ENCODE measurements around the gene PTGS2.
A peak's percentile ranks its signal among the peaks of the same experiment; 100 is the strongest.
"Not testable (repeated sequence)": the region's sequence is repeated elsewhere in the genome, so short reads cannot be mapped to it uniquely, and the experiment has no call there.

PTGS2 gene

DNA sequence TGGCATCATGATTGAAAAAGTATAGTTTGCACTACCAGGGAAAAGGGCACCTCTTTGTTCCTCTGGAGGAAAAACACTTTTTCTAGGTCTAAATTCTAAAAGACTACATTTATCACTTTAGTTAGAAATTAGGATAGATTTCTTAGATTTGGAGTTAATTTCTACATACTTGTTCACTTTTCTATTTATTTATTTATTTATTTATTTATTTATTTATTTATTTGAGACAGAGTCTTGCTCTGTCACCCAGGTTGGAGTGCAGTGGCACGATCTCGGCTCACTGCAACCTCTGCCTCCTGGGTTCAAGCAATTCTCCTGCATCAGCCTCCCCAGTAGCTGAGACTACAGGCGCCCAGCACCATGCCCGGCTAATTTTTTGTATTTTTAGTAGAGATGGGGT is 32.2 kb downstream of the PTGS2 start:
- 89% methylated on average over 3 of the region's 4 CpGs; no CpG with 5 or more reads in 1 of the 2 experiments for WGBS, 2 experiments (ENCODE audit: insufficient coverage in 2 of 2)
- not testable (repeated sequence) for H3K4me3 ChIP-seq (ENCODE audit: extremely low read depth, insufficient read depth, low read length, poor library complexity, severe bottlenecking); H3K4me1 ChIP-seq (ENCODE audit: control insufficient read depth, insufficient read depth, low read length, poor library complexity, severe bottlenecking); H3K27ac ChIP-seq (ENCODE audit: low read depth, low read length, severe bottlenecking); H3K36me3 ChIP-seq (ENCODE audit: control insufficient read depth, insufficient read depth, low read length); H3K9me3 ChIP-seq (ENCODE audit: control insufficient read depth, low read length)

DNA sequence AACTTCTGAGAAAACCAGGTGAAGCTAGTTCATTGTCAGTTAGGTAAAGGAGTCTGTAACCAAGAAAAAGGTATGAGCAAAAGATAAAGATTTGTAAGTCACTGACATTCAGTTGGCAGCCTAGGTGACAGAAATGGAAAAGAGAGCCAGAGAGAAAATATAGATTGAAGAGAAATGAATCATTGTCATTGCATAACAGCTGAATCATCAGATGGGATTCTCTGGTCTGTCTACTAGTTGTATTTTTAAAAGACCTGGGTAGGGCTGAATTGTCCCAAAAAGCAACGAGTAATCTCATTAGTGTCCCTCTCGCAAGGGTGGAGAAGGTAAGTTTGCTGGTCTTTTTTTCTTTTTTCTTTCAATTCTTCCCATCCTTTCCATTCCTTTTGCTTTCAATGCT is 36.6 kb downstream of the PTGS2 start:
- no peaks in the 10 kb centered on the region for H3K9me3 ChIP-seq (ENCODE audit: control insufficient read depth, low read length)
- H3K4me1 ChIP-seq (ENCODE audit: control insufficient read depth, insufficient read depth, low read length, poor library complexity, severe bottlenecking), result no peaks in the 10 kb centered on the region
- no peak overlapping the region for H3K4me3 ChIP-seq (ENCODE audit: extremely low read depth, insufficient read depth, low read length, poor library complexity, severe bottlenecking)
- H3K36me3 ChIP-seq (ENCODE audit: control insufficient read depth, insufficient read depth, low read length), result no peaks in the 10 kb centered on the region
- no CpG with 5 or more reads among the region's 2 CpGs for WGBS, 2 experiments (ENCODE audit: insufficient coverage in 2 of 2)
- H3K27ac ChIP-seq (ENCODE audit: low read depth, low read length, severe bottlenecking), result no peak overlapping the region

DNA sequence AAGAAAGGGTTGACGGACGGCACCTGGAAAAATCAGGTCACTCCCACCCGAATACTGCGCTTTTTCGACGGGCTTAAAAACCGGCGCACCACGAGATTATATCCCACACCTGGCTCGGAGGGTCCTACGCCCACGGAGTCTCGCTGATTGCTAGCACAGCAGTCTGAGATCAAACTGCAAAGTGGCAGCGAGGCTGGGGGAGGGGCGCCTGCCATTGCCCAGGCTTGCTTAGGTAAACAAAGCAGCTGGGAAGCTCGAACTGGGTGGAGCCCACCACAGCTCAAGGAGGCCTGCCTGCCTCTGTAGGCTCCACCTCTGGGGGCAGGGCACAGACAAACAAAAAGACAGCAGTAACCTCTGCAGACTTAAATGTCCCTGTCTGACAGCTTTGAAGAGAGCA is 42.7 kb downstream of the PTGS2 start:
- H3K4me1 ChIP-seq (ENCODE audit: control insufficient read depth, insufficient read depth, low read length, poor library complexity, severe bottlenecking); H3K9me3 ChIP-seq (ENCODE audit: control insufficient read depth, low read length); H3K36me3 ChIP-seq (ENCODE audit: control insufficient read depth, insufficient read depth, low read length); H3K27ac ChIP-seq (ENCODE audit: low read depth, low read length, severe bottlenecking): not testable (repeated sequence)
- peak overlapping the region; percentile 20 for H3K4me3 ChIP-seq (ENCODE audit: extremely low read depth, insufficient read depth, low read length, poor library complexity, severe bottlenecking)
- WGBS, 2 experiments (ENCODE audit: insufficient coverage in 2 of 2), result 21 to 24% methylated on average over 3 to 4 of the region's 16 CpGs

DNA sequence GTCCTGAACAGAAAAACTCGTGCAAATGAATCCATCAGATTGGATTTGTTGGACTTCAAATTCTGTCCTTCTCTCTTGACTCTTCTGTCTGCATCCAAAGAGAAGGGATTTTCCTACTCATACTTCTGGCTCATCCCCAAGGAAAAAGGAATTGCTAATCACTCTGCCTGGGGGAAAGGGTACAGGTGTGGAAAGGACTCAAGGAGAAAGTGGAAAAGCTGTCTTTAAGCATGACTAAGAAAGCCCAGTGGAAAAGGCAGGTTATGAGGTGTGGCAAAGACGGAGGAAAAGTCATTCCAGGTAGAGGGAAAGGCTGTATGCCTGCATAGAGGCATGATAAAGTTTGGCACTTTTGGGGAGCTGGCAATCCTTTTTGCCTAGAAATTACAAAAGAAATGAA is 43.4 kb downstream of the PTGS2 start:
- no peaks in the 10 kb centered on the region for H3K4me1 ChIP-seq (ENCODE audit: control insufficient read depth, insufficient read depth, low read length, poor library complexity, severe bottlenecking)
- no peak overlapping the region for H3K4me3 ChIP-seq (ENCODE audit: extremely low read depth, insufficient read depth, low read length, poor library complexity, severe bottlenecking)
- no peak overlapping the region for H3K27ac ChIP-seq (ENCODE audit: low read depth, low read length, severe bottlenecking)
- 91 to 100% methylated on average over 2 of the region's 2 CpGs for WGBS, 2 experiments (ENCODE audit: insufficient coverage in 2 of 2)
- H3K9me3 ChIP-seq (ENCODE audit: control insufficient read depth, low read length), result peaks cover 5% of the 10 kb centered on the region
- no peaks in the 10 kb centered on the region for H3K36me3 ChIP-seq (ENCODE audit: control insufficient read depth, insufficient read depth, low read length)

DNA sequence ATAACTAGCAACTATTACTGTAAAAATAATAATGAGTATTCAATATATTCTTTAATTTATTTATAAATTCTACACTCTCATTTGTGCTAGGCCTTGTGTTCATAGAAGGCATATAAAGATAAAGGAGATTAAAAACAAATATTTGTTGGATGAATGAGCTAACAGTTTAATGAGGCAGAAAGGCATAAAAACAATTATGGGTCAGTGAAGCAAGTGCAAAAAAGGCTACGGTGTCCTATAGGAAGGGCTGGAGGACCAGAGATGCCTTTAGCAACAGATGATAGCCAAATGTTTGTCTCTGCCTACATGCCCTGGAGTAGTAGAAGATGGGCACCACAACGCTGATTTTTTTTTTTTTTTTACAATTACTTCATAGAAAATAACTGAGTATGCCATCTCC is 45.7 kb downstream of the PTGS2 start:
- WGBS, 2 experiments (ENCODE audit: insufficient coverage in 2 of 2), result 92 to 100% methylated on average over 1 of the region's 2 CpGs
- Histone ChIP-seq H3K27ac (ENCODE audit: low read depth, low read length, severe bottlenecking) (no peak overlapping the region), H3K4me1 (ENCODE audit: control insufficient read depth, insufficient read depth, low read length, poor library complexity, severe bottlenecking) (no peaks in the 10 kb centered on the region), H3K9me3 (ENCODE audit: control insufficient read depth, low read length) (peaks cover 5% of the 10 kb centered on the region), H3K36me3 (ENCODE audit: control insufficient read depth, insufficient read depth, low read length) (no peaks in the 10 kb centered on the region), H3K4me3 (ENCODE audit: extremely low read depth, insufficient read depth, low read length, poor library complexity, severe bottlenecking) (no peak overlapping the region)

DNA sequence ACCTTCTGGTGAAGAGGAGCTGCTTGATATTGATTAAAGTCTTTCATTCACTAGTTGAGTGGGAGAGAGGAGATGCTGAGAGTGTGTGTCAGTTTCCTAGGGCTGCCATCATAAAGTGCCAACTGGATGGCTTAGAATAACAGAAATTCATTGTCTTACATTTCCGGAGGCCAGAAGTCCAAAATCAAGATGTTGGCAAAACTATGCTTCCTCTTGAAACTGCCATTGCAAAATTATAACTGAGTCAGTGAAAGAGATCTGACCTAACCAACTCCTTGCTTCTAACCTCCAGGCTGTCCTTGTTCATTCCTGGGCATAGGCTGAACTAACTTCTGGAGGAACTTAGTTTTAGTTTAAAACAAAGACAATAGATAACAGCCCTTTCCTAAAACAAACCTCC is 47.1 kb downstream of the PTGS2 start:
- peaks cover 5% of the 10 kb centered on the region for H3K9me3 ChIP-seq (ENCODE audit: control insufficient read depth, low read length)
- H3K4me1 ChIP-seq (ENCODE audit: control insufficient read depth, insufficient read depth, low read length, poor library complexity, severe bottlenecking), result no peaks in the 10 kb centered on the region
- 83 to 100% methylated on average over 1 of the region's 1 CpG for WGBS, 2 experiments (ENCODE audit: insufficient coverage in 2 of 2)
- no peak overlapping the region for H3K4me3 ChIP-seq (ENCODE audit: extremely low read depth, insufficient read depth, low read length, poor library complexity, severe bottlenecking)
- no peaks in the 10 kb centered on the region for H3K36me3 ChIP-seq (ENCODE audit: control insufficient read depth, insufficient read depth, low read length)
- no peak overlapping the region for H3K27ac ChIP-seq (ENCODE audit: low read depth, low read length, severe bottlenecking)

DNA sequence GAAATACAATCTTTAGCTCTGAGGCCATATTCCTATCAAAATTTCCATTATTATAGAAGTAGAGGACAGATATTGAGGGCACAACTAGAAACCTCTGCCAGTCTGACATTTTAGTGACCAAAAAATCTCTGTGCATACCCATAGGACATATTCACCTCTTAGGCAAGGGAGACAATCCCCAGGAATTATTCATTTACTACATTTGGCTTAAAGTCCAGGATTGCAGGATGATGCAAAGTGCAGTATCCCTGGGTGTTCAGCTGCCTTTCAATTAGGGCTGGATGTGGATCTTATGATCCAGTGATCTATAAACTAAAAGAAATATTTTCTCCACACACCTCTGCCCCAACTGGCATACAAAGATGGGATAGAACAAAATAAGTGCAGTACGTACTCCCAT is 50.9 kb downstream of the PTGS2 start:
- no peak overlapping the region for H3K4me3 ChIP-seq (ENCODE audit: extremely low read depth, insufficient read depth, low read length, poor library complexity, severe bottlenecking)
- H3K27ac ChIP-seq (ENCODE audit: low read depth, low read length, severe bottlenecking), result no peak overlapping the region
- H3K36me3 ChIP-seq (ENCODE audit: control insufficient read depth, insufficient read depth, low read length), result no peaks in the 10 kb centered on the region
- 88% methylated on average over 1 of the region's 1 CpG; no CpG with 5 or more reads in 1 of the 2 experiments for WGBS, 2 experiments (ENCODE audit: insufficient coverage in 2 of 2)
- no peaks in the 10 kb centered on the region for H3K4me1 ChIP-seq (ENCODE audit: control insufficient read depth, insufficient read depth, low read length, poor library complexity, severe bottlenecking)
- H3K9me3 ChIP-seq (ENCODE audit: control insufficient read depth, low read length), result peaks cover 5% of the 10 kb centered on the region

DNA sequence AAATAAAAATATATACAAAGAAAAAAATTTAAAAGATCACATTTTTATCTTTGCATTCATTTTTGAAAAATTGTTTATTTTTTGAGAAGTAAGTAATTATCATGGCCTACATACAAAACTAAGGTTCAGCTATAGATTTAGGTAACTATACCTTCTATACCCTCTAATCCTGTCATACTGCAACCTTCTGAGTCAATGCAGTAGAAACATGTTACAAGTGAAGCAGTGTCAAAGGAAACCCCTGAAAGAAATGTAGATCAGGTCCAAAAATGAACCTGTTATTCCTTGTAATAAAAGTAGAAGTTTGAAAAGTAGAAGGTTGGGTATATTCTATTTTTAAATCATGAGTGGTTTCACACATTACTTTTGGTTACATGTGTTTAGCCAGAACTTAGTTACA is 51.3 kb downstream of the PTGS2 start:
- no peak overlapping the region for H3K4me3 ChIP-seq (ENCODE audit: extremely low read depth, insufficient read depth, low read length, poor library complexity, severe bottlenecking)
- no peak overlapping the region for H3K27ac ChIP-seq (ENCODE audit: low read depth, low read length, severe bottlenecking)
- no peaks in the 10 kb centered on the region for H3K36me3 ChIP-seq (ENCODE audit: control insufficient read depth, insufficient read depth, low read length)
- no peaks in the 10 kb centered on the region for H3K4me1 ChIP-seq (ENCODE audit: control insufficient read depth, insufficient read depth, low read length, poor library complexity, severe bottlenecking)
- peaks cover 3% of the 10 kb centered on the region for H3K9me3 ChIP-seq (ENCODE audit: control insufficient read depth, low read length)

DNA sequence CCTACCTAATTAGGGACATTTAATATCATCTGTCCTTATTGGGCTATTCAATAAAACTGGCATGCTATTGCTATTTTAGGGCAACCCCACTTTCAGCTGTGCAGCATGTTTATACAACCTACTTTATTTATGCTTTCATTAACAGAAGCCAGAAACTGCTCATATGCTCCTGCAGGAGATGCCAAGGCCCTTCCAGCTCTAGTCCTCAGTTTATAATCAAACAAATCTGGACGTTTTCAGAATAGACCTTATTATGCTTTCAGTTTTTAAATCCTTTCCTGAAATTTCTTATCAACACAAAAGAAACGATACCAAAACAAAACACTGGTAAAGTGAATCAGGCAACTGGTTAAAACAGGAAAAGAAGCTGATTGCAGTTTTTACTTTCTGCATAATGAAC is 53.2 kb downstream of the PTGS2 start:
- H3K4me3 ChIP-seq (ENCODE audit: extremely low read depth, insufficient read depth, low read length, poor library complexity, severe bottlenecking), result no peak overlapping the region
- no peaks in the 10 kb centered on the region for H3K9me3 ChIP-seq (ENCODE audit: control insufficient read depth, low read length)
- H3K27ac ChIP-seq (ENCODE audit: low read depth, low read length, severe bottlenecking), result peak overlapping the region; percentile 16
- H3K36me3 ChIP-seq (ENCODE audit: control insufficient read depth, insufficient read depth, low read length), result no peaks in the 10 kb centered on the region
- 40 to 71% methylated on average over 1 of the region's 2 CpGs for WGBS, 2 experiments (ENCODE audit: insufficient coverage in 2 of 2)
- no peaks in the 10 kb centered on the region for H3K4me1 ChIP-seq (ENCODE audit: control insufficient read depth, insufficient read depth, low read length, poor library complexity, severe bottlenecking)

DNA sequence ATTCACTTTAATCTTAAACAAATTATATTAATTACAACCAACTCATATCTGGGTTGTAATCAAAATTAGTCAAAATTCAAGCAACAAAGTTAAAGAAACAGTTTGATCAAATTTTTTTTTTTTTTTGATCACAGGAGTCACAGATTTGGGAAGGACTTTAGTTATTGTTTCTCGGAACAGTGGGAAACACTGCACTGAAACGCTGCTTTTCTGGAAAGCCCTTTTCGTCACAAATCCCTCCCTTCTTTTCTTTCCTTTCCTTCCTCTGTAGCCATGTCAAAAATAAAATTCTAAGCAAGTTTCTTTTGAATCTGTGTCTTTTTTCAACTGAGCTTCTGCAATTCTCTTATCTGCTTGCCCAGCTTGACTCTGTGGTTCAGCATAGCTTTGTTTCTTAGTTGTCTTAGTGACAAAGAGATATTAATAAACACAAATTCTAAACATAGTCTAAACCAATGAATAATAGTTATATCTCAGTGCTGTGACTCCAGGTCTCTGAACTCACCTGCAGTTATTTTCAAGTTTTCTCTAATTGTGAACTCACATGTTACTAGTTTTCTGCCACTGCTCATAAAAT is 53.8 kb downstream of the PTGS2 start:
- Histone ChIP-seq H3K9me3 (ENCODE audit: control insufficient read depth, low read length) (no peaks in the 10 kb centered on the region), H3K27ac (ENCODE audit: low read depth, low read length, severe bottlenecking) (peak overlapping the region; percentile 16), H3K36me3 (ENCODE audit: control insufficient read depth, insufficient read depth, low read length) (no peaks in the 10 kb centered on the region), H3K4me3 (ENCODE audit: extremely low read depth, insufficient read depth, low read length, poor library complexity, severe bottlenecking) (no peak overlapping the region), H3K4me1 (ENCODE audit: control insufficient read depth, insufficient read depth, low read length, poor library complexity, severe bottlenecking) (no peaks in the 10 kb centered on the region)
- WGBS, 2 experiments (ENCODE audit: insufficient coverage in 2 of 2), result 93% methylated on average over 3 of the region's 3 CpGs; no CpG with 5 or more reads in 1 of the 2 experiments

DNA sequence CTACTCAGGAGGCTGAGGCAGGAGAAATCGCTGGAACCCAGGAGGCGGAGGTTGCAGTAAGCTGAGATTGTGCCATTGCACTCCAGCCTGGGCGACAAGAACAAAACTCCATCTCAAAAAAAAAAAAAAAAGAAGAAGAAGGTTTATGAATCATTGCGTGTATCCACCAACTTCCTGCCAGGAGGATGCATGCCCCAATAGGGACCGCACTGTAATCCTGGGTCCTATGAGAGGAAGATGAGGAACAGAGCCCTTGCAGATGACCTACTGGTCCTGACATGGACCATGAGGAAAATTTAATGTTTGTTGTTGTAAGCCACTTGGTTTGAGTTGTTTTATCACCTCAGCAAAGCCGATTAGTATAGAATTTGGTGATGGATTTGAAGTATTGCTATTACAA is 56.7 kb downstream of the PTGS2 start:
- no peak overlapping the region for H3K27ac ChIP-seq (ENCODE audit: low read depth, low read length, severe bottlenecking)
- no peaks in the 10 kb centered on the region for H3K9me3 ChIP-seq (ENCODE audit: control insufficient read depth, low read length)
- no peaks in the 10 kb centered on the region for H3K4me1 ChIP-seq (ENCODE audit: control insufficient read depth, insufficient read depth, low read length, poor library complexity, severe bottlenecking)
- 94 to 100% methylated on average over 1 to 4 of the region's 6 CpGs for WGBS, 2 experiments (ENCODE audit: insufficient coverage in 2 of 2)
- no peaks in the 10 kb centered on the region for H3K36me3 ChIP-seq (ENCODE audit: control insufficient read depth, insufficient read depth, low read length)
- no peak overlapping the region for H3K4me3 ChIP-seq (ENCODE audit: extremely low read depth, insufficient read depth, low read length, poor library complexity, severe bottlenecking)

Data from mesodermal cell (in vitro differentiated cells).